ENCODE data around the gene SEPTIN3.

GRCh38 chr22:41925783-41926460 is 43.3 kb upstream of the SEPTIN3 start:
- TF ChIP-seq, protein P1, sequence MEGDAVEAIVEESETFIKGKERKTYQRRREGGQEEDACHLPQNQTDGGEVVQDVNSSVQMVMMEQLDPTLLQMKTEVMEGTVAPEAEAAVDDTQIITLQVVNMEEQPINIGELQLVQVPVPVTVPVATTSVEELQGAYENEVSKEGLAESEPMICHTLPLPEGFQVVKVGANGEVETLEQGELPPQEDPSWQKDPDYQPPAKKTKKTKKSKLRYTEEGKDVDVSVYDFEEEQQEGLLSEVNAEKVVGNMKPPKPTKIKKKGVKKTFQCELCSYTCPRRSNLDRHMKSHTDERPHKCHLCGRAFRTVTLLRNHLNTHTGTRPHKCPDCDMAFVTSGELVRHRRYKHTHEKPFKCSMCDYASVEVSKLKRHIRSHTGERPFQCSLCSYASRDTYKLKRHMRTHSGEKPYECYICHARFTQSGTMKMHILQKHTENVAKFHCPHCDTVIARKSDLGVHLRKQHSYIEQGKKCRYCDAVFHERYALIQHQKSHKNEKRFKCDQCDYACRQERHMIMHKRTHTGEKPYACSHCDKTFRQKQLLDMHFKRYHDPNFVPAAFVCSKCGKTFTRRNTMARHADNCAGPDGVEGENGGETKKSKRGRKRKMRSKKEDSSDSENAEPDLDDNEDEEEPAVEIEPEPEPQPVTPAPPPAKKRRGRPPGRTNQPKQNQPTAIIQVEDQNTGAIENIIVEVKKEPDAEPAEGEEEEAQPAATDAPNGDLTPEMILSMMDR (IDR thresholded peaks at IDR 0.05) = peak in 1 of 3 experiments; percentile 36
- no peak for TF ChIP-seq POLR2A (IDR thresholded peaks at IDR 0.05)
